SK-N-SH treated with all-trans-retinoic acid at 6 μM for 48 hours (cell line): Measurements from ENCODE around the gene ATP5F1E.

Experiments
- ESRRG ChIP-seq: fragments of 250-450 bp; sonication (Bioruptor Pico); IDR thresholded peaks from 2 replicates; pipeline ENCODE4 v1.6.1; 2021; ENCODE audit warnings: mild to moderate bottlenecking
- OSR1 ChIP-seq: fragments of 250-450 bp; sonication (Bioruptor Pico); IDR thresholded peaks from 2 replicates; pipeline ENCODE4 v1.8.0; 2022; ENCODE audit warnings: moderate library complexity, mild to moderate bottlenecking, inconsistent platforms

DNA sequence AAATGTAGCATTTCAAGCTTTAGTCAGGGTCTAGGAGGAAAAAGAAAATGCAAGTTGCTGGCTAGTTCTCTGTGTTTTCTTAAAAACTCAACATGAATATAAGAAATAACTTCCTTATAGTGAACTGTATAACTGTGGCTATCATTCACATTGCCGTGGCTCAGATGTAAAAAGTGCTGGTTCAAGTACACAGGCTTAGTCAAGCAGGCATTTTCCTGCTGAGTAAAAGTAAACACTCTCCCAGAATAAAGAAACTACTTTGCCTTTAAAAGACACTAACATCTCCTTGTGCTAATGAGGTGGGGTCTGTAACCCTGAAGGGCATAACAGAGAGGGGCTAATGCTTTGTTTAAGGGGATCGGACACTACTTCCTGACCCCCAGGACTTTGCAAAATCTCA is 3.3 kb downstream of the ATP5F1E start:
- TF ChIP-seq OSR1 (CRISPR knock-in tag) (no peak), ESRRG (no peak)
